BLaER1 treated with 17β-estradiol and CSF1 and Interleukin-3, amounts not matched to agents 10 nM and 100 nM (cell line): ENCODE results near the gene MYLK3.
"Not testable (repeated sequence)": the region's sequence is repeated elsewhere in the genome, so short reads cannot be mapped to it uniquely, and the experiment has no call there.

Experiments
- H3K27ac ChIP-seq, 11 experiments: shearing (Covaris generic); formaldehyde crosslinking; 2 replicates each; pipeline ENCODE4 v1.8.1; 2022
- H3K27me3 ChIP-seq, 11 experiments: shearing (Covaris generic); formaldehyde crosslinking; 2 replicates each; pipeline ENCODE4 v1.8.1; 2022
- H3K36me3 ChIP-seq, 11 experiments: shearing (Covaris generic); formaldehyde crosslinking; 2 replicates each; pipeline ENCODE4 v1.8.1; 2022
- H3K4me1 ChIP-seq, 10 experiments: shearing (Covaris generic); formaldehyde crosslinking; 2 replicates each; pipeline ENCODE4 v1.8.1; 2022
- H3K4me2 ChIP-seq, 11 experiments: shearing (Covaris generic); formaldehyde crosslinking; 2 replicates each; pipeline ENCODE4 v1.8.1; 2022
- H3K4me3 ChIP-seq, 10 experiments: shearing (Covaris generic); formaldehyde crosslinking; 2 replicates each; pipeline ENCODE4 v1.8.1; 2022
- H3K9ac ChIP-seq, 11 experiments: shearing (Covaris generic); formaldehyde crosslinking; 2 replicates each; pipeline ENCODE4 v1.8.1; 2022
- H3K9me3 ChIP-seq, 11 experiments: shearing (Covaris generic); formaldehyde crosslinking; replicated peaks in 1 of 11; 2 replicates each; pipeline ENCODE4 v1.8.1; 2022
- H4K20me1 ChIP-seq, 11 experiments: shearing (Covaris generic); formaldehyde crosslinking; 2 replicates each; pipeline ENCODE4 v1.8.1; 2022
- Cebpa-rat ChIP-seq, 11 experiments: shearing (Covaris generic); IDR thresholded peaks; 2 replicates each; pipeline ENCODE4 v1.8.1; 2022

The MYLK3 gene

DNA sequence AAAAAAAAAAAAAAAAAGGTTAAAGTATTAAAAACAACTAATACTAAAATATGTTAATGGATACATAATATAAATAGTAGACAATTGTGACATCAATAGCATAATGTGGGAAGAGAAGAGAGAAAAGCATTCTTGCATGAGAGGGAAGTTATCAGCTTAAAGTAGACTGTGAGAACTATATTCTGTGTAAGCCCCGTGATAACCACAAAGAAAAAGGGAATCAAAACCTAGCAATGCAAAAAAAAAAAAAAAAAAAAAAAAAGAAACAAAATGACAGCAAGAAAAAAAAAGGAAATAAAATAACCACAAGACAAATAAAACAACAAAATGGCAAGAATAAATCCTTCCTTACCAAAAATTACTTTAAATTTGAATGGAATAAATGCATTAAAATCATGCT lies 39.8 kb upstream of the MYLK3 start:
- H3K9ac ChIP-seq = no peak overlapping the region
- H3K27ac ChIP-seq = peak overlapping the region in 5 of 11 experiments; percentile 24 to 59 (median 41); a peak in 9 of 22 replicates
- H3K27me3 ChIP-seq = no peaks in the 10 kb centered on the region
- peaks cover 11 to 26% (median 15%) of the 10 kb centered on the region in 11 experiments; a peak in 20 of 22 replicates for H3K9me3 ChIP-seq
- TF ChIP-seq Cebpa-rat (IDR thresholded peaks at IDR 0.05) = no peak
- H4K20me1 ChIP-seq = no peaks in the 10 kb centered on the region
- no peaks in the 10 kb centered on the region for H3K36me3 ChIP-seq
- H3K4me2 ChIP-seq = peak overlapping the region; percentile 21 to 88 (median 65); a peak in 20 of 22 replicates
- H3K4me1 ChIP-seq = peaks cover 33 to 54% (median 41%) of the 10 kb centered on the region in 10 experiments
- no peak overlapping the region for H3K4me3 ChIP-seq

DNA sequence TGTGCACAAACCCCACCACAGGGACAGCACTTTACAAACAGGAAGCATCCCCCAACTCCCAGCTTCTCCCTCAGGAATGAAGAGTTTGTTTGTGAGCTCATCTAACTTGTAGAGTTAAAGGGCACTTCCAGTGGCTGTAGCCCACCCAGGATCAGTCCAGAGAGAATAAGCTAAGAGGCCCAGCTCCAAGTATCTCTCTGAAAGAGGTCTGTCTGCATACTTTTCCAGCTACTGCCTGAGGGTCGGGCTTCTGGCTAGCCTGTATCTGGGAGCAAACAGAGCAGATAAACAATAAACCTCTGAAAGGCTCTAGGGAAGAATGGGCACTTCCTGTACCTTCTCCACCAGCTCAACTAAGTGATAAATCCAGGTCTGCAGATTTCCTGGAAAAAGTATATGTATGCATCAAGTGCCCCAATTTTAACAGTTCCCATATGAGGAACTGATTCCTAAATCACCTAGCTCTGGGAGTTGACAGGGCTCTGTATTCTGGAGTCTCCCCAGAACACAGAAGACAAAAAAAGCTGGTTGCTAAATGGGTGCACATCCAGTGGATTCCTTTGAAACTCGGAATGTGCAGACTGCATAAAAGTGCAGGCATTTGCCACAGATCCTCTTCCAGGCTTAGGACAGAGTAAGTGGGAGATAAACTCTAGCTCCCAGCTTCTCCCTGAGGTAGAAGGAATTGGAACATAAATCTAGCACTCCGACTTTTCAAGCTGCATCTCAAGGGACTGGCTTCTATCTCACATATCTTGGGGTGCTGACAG lies 37.1 kb upstream of the MYLK3 start:
- Histone ChIP-seq H3K4me2 (peak overlapping the region; percentile 18 to 58 (median 30); a peak in 19 of 22 replicates), H4K20me1 (no peaks in the 10 kb centered on the region), H3K4me1 (peaks cover 29 to 53% (median 41%) of the 10 kb centered on the region in 10 experiments), H3K9me3 (peaks cover 13 to 37% (median 22%) of the 10 kb centered on the region in 11 experiments), H3K9ac (no peak overlapping the region), H3K36me3 (no peaks in the 10 kb centered on the region), H3K4me3 (no peak overlapping the region), H3K27ac (no peak overlapping the region), H3K27me3 (no peaks in the 10 kb centered on the region)
- no peak for TF ChIP-seq Cebpa-rat (IDR thresholded peaks at IDR 0.05)

DNA sequence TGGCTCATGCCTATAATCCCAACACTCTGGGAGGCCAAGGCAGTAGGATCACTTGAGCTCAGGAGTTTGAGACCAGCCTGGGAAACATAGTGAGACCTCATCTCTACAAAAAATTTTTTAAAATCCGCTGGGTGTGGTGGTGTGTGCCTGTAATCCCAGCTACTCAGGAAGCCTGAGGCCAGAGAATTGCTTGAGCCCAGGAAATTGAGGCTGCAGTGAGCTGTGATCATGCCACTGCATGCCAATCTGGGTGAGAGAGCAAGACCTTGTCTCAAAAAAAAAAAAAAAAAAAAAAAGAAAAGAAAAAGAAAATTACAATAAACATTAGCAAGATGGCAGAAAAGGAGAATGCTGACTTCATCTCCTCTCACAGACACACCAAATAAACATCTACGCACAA lies 36.4 kb upstream of the MYLK3 start:
- H3K4me1 ChIP-seq = peaks cover 26 to 48% (median 38%) of the 10 kb centered on the region in 10 experiments
- peak overlapping the region; percentile 20 to 58 (median 30); a peak in 18 of 22 replicates for H3K4me2 ChIP-seq
- not testable (repeated sequence) for H3K9ac ChIP-seq, H3K27me3 ChIP-seq, H3K27ac ChIP-seq, H3K36me3 ChIP-seq, H4K20me1 ChIP-seq, H3K4me3 ChIP-seq
- H3K9me3 ChIP-seq = peaks cover 20 to 42% (median 29%) of the 10 kb centered on the region in 11 experiments

DNA sequence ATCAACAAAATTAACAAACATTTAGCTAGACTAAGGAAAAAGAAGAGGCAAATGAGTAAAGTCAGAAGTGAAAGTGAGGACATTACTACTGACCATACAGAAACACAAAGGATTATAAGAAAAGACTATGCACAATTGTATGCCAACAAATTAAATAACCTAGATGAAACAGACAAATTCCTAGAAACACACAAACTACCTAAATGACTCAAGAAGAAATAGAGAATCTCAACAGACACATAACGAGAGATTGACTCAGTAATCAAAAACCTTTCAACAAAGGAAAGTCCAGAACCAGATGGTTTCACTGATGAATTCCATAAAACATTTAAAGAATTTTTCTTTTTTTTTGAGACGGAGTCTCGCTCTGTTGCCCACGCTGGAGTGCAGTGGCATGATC lies 35.7 kb upstream of the MYLK3 start:
- Histone ChIP-seq H3K4me2 (peak overlapping the region in 6 of 11 experiments; percentile 20 to 58 (median 48); a peak in 5 of 22 replicates), H3K27me3 (no peaks in the 10 kb centered on the region), H3K27ac (no peak overlapping the region), H4K20me1 (no peaks in the 10 kb centered on the region), H3K4me1 (peaks cover 26 to 41% (median 35%) of the 10 kb centered on the region in 10 experiments), H3K36me3 (peaks cover 0 to 8% (median 0%) of the 10 kb centered on the region in 11 experiments; a peak in 5 of 22 replicates), H3K9ac (no peak overlapping the region), H3K9me3 (peaks cover 28 to 50% (median 37%) of the 10 kb centered on the region in 11 experiments), H3K4me3 (no peak overlapping the region)
- no peak for TF ChIP-seq Cebpa-rat (IDR thresholded peaks at IDR 0.05)

DNA sequence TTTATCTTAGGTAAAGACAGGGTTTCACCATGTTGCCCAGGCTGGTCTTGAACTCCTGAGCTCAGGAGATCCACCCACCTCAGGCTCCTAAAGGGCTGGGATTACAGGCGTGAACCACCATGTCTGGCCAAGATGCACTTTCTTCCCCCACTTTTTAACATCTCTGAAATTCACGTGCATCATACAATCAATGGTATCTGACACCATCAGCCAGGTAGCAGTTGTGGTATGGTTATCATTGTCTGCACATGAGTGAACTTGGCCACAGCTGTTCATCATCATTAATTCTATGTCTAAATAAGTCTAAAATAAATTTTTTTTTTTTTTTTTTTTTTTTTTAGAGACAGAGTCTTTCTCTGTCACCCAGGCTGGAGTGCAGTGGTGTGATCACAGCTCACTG lies 34.2 kb upstream of the MYLK3 start:
- Histone ChIP-seq H3K27me3 (no peaks in the 10 kb centered on the region), H3K4me2 (no peak overlapping the region), H3K4me3 (no peak overlapping the region), H4K20me1 (no peaks in the 10 kb centered on the region), H3K36me3 (peaks cover 0 to 22% (median 9%) of the 10 kb centered on the region in 11 experiments; a peak in 9 of 22 replicates), H3K9me3 (peaks cover 43 to 63% (median 51%) of the 10 kb centered on the region in 11 experiments), H3K9ac (no peak overlapping the region), H3K27ac (no peak overlapping the region), H3K4me1 (peaks cover 17 to 29% (median 24%) of the 10 kb centered on the region in 10 experiments)
- TF ChIP-seq Cebpa-rat (IDR thresholded peaks at IDR 0.05) = no peak

DNA sequence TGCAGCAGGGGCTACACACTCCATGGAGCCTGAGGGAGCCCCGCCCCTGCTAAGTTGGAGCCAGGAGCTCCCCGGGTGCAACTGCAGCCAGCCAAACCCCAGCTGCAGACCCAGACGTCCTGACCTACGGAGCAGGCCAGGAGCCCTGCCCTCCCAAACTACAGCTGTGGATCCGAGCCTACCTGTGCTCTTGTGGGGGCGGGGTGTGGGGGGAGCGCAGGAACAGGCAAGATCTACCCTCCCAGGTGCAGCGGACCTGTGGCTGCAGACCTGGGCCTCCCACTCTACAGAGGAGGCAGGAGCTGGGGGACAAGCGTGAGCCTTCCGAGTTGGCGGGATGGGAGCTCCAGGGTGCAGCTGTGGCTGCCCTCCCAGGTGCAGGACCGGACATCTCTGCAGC lies 29.7 kb upstream of the MYLK3 start:
- no peaks in the 10 kb centered on the region for H3K27me3 ChIP-seq
- H3K9ac ChIP-seq = no peak overlapping the region
- no peak overlapping the region for H3K27ac ChIP-seq
- H3K4me2 ChIP-seq = no peak overlapping the region
- peaks cover 38 to 88% (median 73%) of the 10 kb centered on the region in 11 experiments for H3K9me3 ChIP-seq
- peaks cover 0 to 22% (median 9%) of the 10 kb centered on the region in 11 experiments; a peak in 9 of 22 replicates for H3K36me3 ChIP-seq
- H3K4me3 ChIP-seq = peak overlapping the region in 4 of 10 experiments; percentile 6 to 36 (median 10); a peak in 1 of 20 replicates
- peaks cover 17 to 35% (median 22%) of the 10 kb centered on the region in 10 experiments for H3K4me1 ChIP-seq
- H4K20me1 ChIP-seq = no peaks in the 10 kb centered on the region
- TF ChIP-seq Cebpa-rat (IDR thresholded peaks at IDR 0.05) = no peak

DNA sequence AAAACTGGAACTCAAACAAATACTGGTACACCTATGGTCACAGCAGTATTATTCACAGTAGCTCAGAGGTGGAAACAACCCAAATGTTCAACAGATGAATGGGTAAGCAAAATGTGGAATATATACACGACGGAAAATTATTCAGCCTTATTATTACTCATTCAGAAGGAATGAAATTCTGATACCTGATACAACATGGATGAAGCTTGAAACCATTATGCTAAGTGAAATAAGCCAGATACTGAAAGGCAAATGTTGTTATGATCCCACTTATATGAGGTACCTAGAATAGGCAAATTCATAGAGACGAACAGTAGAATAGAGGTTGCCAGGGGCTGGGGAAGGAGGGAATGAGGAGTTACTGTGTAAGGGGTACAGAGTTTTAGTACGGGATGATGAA lies 27.1 kb upstream of the MYLK3 start:
- H3K4me2 ChIP-seq = peak overlapping the region; percentile 2 to 58 (median 46); a peak in 17 of 22 replicates

DNA sequence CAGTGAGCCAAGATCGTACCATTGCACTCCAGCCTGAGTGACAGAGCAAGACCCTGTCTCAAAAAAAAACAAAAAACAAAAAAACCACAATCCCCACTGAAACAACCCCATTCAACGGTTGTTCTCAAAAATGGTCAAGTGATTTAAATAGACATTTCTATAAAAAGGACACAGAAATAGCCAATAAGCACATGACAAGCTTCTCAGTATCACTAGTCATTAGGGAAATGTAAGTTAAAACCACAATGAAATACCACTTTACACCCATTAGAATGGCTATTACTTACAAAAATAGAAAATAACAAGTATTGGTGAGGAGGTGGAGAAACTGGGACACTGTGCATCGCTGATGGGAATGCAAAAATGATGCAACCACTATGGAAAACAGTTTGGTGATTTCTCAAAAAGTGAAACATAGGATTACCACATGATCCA lies 26.6 kb upstream of the MYLK3 start:
- no peaks in the 10 kb centered on the region for H3K27me3 ChIP-seq
- H3K4me3 ChIP-seq = peak overlapping the region in 1 of 10 experiments; percentile 5; a peak in 1 of 20 replicates
- H3K36me3 ChIP-seq = peaks cover 0 to 22% (median 9%) of the 10 kb centered on the region in 11 experiments; a peak in 9 of 22 replicates
- peaks cover 17 to 63% (median 22%) of the 10 kb centered on the region in 10 experiments for H3K4me1 ChIP-seq
- no peak overlapping the region for H3K9ac ChIP-seq
- TF ChIP-seq Cebpa-rat (IDR thresholded peaks at IDR 0.05) = no peak
- no peak overlapping the region for H3K27ac ChIP-seq
- no peaks in the 10 kb centered on the region for H4K20me1 ChIP-seq
- peak overlapping the region; percentile 2 to 58 (median 46); a peak in 21 of 22 replicates for H3K4me2 ChIP-seq
- H3K9me3 ChIP-seq = peaks cover 29 to 73% (median 61%) of the 10 kb centered on the region in 11 experiments

More for the DNA sequence above, 27.1 kb upstream of the MYLK3 start:
- Histone ChIP-seq H3K9ac (no peak overlapping the region), H3K4me1 (peaks cover 17 to 59% (median 22%) of the 10 kb centered on the region in 10 experiments), H3K27ac (no peak overlapping the region), H3K4me3 (peak overlapping the region in 1 of 10 experiments; percentile 5; a peak in 1 of 20 replicates), H3K9me3 (peaks cover 33 to 77% (median 66%) of the 10 kb centered on the region in 11 experiments), H3K27me3 (no peaks in the 10 kb centered on the region), H4K20me1 (no peaks in the 10 kb centered on the region), H3K36me3 (peaks cover 0 to 22% (median 9%) of the 10 kb centered on the region in 11 experiments; a peak in 9 of 22 replicates)
- TF ChIP-seq Cebpa-rat (IDR thresholded peaks at IDR 0.05) = no peak

DNA sequence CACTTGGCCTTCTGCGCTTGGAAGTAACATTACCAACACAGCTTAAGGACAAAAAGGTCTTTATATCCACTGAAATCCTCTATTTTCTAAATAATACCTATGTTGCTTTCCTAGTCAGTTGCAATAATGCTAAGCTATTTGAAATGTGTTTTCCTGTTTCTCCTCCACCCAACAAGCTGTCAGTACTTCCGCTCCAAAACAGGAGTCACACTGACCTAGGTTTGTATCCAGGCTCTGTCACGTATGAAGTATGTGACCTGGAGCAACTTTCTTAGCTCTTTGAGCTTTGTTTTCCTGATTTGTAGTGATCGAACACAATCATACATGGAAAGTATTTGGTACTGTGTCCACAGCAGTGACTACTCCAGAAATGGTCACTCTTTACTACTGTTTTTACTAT lies 24.3 kb upstream of the MYLK3 start:
- Histone ChIP-seq H3K4me1 (peaks cover 17 to 68% (median 22%) of the 10 kb centered on the region in 10 experiments), H3K36me3 (peaks cover 0 to under 1% (median 0%) of the 10 kb centered on the region in 11 experiments; a peak in 2 of 22 replicates), H3K4me3 (no peak overlapping the region), H4K20me1 (no peaks in the 10 kb centered on the region), H3K27ac (no peak overlapping the region), H3K4me2 (peak overlapping the region in 4 of 11 experiments; percentile 7 to 58 (median 10); a peak in 4 of 22 replicates), H3K27me3 (no peaks in the 10 kb centered on the region), H3K9me3 (peaks cover 6 to 50% (median 38%) of the 10 kb centered on the region in 11 experiments; a peak in 21 of 22 replicates), H3K9ac (no peak overlapping the region)
- TF ChIP-seq Cebpa-rat (IDR thresholded peaks at IDR 0.05) = no peak
